A549 treated with CpdA at 1 μM for 4 hours (cell line): ENCODE results near the gene MARS2. TPM values are rescaled to one million over a fixed set of nuclear protein-coding genes. Genes with fewer than 3 reads are reported as not detected.

Source experiments
- total RNA-seq: library from RNA; stranded (reverse); fragments of 200-300 nt; extraction: Qiagen RNA extraction; gene quantifications from 5 replicates; pipeline ENCODE4 v1.2.3, GENCODE V29; 2022; ENCODE audit warnings: low read depth

Gene MARS2
- total RNA-seq, result 10.1 to 12.8 TPM (median 11.1 TPM) in 5 replicates

DNA sequence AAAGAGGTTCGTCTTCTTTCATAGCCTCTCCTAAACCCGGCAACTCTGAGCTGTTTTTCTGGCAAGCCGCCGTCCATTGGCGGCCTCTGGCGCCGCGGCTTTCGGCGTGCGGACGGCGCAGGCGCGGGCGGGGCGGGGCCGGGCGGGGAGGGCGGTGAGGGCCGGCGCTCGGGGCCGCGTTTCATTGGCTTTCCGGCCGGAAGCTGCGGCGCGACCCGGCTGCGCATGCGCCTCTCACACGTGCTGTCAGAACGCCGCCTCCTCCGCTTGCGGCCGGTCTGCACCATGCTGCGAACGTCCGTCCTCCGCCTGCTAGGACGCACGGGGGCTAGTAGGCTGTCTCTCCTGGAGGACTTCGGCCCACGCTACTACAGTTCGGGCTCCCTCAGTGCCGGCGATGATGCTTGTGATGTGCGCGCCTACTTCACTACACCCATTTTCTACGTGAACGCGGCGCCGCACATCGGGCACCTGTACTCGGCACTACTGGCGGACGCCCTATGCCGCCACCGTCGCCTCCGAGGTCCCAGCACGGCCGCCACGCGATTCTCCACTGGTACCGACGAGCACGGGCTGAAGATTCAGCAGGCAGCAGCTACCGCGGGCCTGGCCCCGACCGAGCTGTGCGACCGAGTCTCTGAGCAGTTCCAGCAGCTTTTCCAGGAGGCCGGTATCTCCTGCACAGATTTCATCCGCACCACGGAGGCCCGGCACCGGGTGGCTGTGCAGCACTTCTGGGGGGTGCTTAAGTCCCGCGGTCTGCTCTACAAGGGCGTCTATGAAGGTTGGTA lies at the start of gene MARS2:
Gene MARS2, plus strand, starts transcription at position 249 of the 791 bp plus-strand sequence. Its CDS starts 37 bp downstream, at position 286.

DNA sequence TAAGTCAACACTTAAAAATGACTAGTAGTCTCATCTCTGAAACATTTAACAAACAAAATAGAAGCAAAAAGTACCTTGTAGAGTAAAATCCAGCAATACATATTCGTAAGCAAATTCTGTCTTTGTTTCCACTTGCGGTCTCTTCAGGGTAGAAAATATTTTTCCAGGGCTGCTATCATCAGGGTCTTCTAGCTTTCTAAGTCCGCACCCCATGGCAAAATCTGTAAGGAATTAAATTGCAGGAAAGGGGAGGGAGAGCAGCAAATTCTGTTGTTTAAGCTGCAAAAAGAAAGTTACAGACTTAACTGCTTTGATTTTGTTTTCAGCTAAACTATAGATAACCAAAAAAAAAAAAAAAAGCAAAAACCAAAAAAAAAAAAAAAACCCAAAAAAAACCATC lies 29.9 kb upstream of the MARS2 start, which contains the start of gene RFTN2:
Gene RFTN2, minus strand, starts transcription at position 342 of the 400 bp plus-strand sequence. Its CDS starts 129 bp downstream, at position 213.

Other genes starting within 250 kb of the MARS2 start
- 654 to 760 TPM (median 691 TPM) in 5 replicates for gene HSPD1, start 205.5 kb upstream of the MARS2 start, total RNA-seq
- 479 to 966 TPM (median 549 TPM) in 5 replicates for gene HSPE1, start 205.0 kb upstream of the MARS2 start, total RNA-seq
- gene MOB4, start 189.3 kb upstream of the MARS2 start, total RNA-seq, result 24.7 to 42.6 TPM (median 30.9 TPM) in 5 replicates
- gene RFTN2, start 29.8 kb upstream of the MARS2 start, total RNA-seq, result not detected in 5 replicates
- gene BOLL, start 80.0 kb downstream of the MARS2 start, total RNA-seq, result not detected in 5 replicates
- not detected in 5 replicates for gene PLCL1, start 99.2 kb downstream of the MARS2 start, total RNA-seq